ENCODE results near the gene ETF1. TPM values are rescaled to one million over a fixed set of nuclear protein-coding genes. Genes with fewer than 3 reads are reported as not detected.
A peak's percentile ranks its signal among the peaks of the same experiment; 100 is the strongest.
"Not testable (repeated sequence)": the region's sequence is repeated elsewhere in the genome, so short reads cannot be mapped to it uniquely, and the experiment has no call there.

Gene ETF1
- total RNA-seq, 6 experiments from 2014 or later, result 133 to 153 (median 148) TPM

- H3K36me3 Mint-ChIP-seq (ENCODE audit: low read depth), result peaks cover 34% of the 10 kb centered on the region
- TF ChIP-seq, protein P1, sequence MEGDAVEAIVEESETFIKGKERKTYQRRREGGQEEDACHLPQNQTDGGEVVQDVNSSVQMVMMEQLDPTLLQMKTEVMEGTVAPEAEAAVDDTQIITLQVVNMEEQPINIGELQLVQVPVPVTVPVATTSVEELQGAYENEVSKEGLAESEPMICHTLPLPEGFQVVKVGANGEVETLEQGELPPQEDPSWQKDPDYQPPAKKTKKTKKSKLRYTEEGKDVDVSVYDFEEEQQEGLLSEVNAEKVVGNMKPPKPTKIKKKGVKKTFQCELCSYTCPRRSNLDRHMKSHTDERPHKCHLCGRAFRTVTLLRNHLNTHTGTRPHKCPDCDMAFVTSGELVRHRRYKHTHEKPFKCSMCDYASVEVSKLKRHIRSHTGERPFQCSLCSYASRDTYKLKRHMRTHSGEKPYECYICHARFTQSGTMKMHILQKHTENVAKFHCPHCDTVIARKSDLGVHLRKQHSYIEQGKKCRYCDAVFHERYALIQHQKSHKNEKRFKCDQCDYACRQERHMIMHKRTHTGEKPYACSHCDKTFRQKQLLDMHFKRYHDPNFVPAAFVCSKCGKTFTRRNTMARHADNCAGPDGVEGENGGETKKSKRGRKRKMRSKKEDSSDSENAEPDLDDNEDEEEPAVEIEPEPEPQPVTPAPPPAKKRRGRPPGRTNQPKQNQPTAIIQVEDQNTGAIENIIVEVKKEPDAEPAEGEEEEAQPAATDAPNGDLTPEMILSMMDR (IDR thresholded peaks at IDR 0.05), result no peak
- H3K4me3 Mint-ChIP-seq, result no peak overlapping the region
- no peak for DNase-seq
- H3K4me1 Mint-ChIP-seq (ENCODE audit: low read depth), result peaks cover 9% of the 10 kb centered on the region
- H3K27me3 Mint-ChIP-seq (ENCODE audit: insufficient read depth), result no peaks in the 10 kb centered on the region
- no peaks in the 10 kb centered on the region for H3K9me3 Mint-ChIP-seq
- no peak overlapping the region for H3K27ac Mint-ChIP-seq
These were observed 29.0 kb downstream of the ETF1 start for GRCh38 chr5:138514021-138514420.

- Mint-ChIP-seq H3K4me3 (no peak overlapping the region), H3K36me3 (ENCODE audit: low read depth) (peaks cover 36% of the 10 kb centered on the region), H3K27ac (peak overlapping the region; percentile 66), H3K9me3 (no peaks in the 10 kb centered on the region), H3K27me3 (ENCODE audit: insufficient read depth) (peaks cover 5% of the 10 kb centered on the region), H3K4me1 (ENCODE audit: low read depth) (peaks cover 19% of the 10 kb centered on the region)
- TF ChIP-seq, protein P1 (IDR thresholded peaks at IDR 0.05), result no peak
- DNase-seq, result no peak
These were observed 34.1 kb downstream of the ETF1 start for GRCh38 chr5:138508958-138509357.

DNA sequence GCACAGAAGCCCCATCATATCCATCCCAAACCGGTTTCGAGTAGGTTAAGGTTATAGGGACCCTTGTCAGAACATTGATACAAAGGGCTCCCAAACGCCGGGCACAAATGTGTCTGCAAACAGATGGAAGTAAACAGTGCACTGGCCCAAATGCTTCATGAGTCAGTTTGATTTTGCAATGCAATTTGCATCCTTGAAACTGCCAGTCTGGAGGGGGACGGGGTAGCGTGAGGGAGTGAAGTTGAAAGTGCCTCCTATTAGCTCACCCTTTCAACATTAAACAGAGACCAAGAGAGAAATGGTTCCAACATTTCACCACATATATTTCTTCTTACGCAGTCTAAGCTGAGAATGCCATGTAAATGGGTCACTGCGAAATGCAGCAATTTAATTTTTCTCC lies 35.6 kb downstream of the ETF1 start:
- H3K4me3 Mint-ChIP-seq; H3K27me3 Mint-ChIP-seq (ENCODE audit: insufficient read depth); H3K9me3 Mint-ChIP-seq: not testable (repeated sequence)
- Mint-ChIP-seq H3K27ac (peak overlapping the region; percentile 20; the same call in 1 of the 2 replicates), H3K36me3 (ENCODE audit: low read depth) (peaks cover 31% of the 10 kb centered on the region), H3K4me1 (ENCODE audit: low read depth) (peaks cover 25% of the 10 kb centered on the region)
- peak; percentile 59 for DNase-seq

- Mint-ChIP-seq H3K27ac (peak overlapping the region; percentile 20; the same call in 1 of the 2 replicates), H3K27me3 (ENCODE audit: insufficient read depth) (peaks cover 9% of the 10 kb centered on the region), H3K36me3 (ENCODE audit: low read depth) (peaks cover 31% of the 10 kb centered on the region), H3K9me3 (no peaks in the 10 kb centered on the region), H3K4me1 (ENCODE audit: low read depth) (peaks cover 25% of the 10 kb centered on the region), H3K4me3 (no peak overlapping the region)
- no peak for DNase-seq
- TF ChIP-seq, protein P1 (IDR thresholded peaks at IDR 0.05), result no peak
These were observed 36.4 kb downstream of the ETF1 start for GRCh38 chr5:138506370-138507306.

GRCh38 chr5:138504799-138505198 lies 38.2 kb downstream of the ETF1 start:
- no peak overlapping the region for H3K4me3 Mint-ChIP-seq
- DNase-seq, result no peak
- peaks cover 9% of the 10 kb centered on the region for H3K27me3 Mint-ChIP-seq (ENCODE audit: insufficient read depth)
- TF ChIP-seq, protein P1 (IDR thresholded peaks at IDR 0.05), result no peak
- H3K36me3 Mint-ChIP-seq (ENCODE audit: low read depth), result peaks cover 21% of the 10 kb centered on the region
- H3K4me1 Mint-ChIP-seq (ENCODE audit: low read depth), result peaks cover 25% of the 10 kb centered on the region
- peak overlapping the region; percentile 34 for H3K27ac Mint-ChIP-seq
- no peaks in the 10 kb centered on the region for H3K9me3 Mint-ChIP-seq

Measured in HFFc6 (cell line).